Limb (tissue), 2 donors: ENCODE results near the gene RIPK1.
A peak's percentile ranks its signal among the peaks of the same experiment; 100 is the strongest.

Source experiments
- DNase-seq, 2 donors: peaks; one replicate each; pipeline ENCODE4 v3.0.0-alpha.2; 2016; ENCODE audit errors: extremely low spot score in 2 of 2

RIPK1 gene

DNA sequence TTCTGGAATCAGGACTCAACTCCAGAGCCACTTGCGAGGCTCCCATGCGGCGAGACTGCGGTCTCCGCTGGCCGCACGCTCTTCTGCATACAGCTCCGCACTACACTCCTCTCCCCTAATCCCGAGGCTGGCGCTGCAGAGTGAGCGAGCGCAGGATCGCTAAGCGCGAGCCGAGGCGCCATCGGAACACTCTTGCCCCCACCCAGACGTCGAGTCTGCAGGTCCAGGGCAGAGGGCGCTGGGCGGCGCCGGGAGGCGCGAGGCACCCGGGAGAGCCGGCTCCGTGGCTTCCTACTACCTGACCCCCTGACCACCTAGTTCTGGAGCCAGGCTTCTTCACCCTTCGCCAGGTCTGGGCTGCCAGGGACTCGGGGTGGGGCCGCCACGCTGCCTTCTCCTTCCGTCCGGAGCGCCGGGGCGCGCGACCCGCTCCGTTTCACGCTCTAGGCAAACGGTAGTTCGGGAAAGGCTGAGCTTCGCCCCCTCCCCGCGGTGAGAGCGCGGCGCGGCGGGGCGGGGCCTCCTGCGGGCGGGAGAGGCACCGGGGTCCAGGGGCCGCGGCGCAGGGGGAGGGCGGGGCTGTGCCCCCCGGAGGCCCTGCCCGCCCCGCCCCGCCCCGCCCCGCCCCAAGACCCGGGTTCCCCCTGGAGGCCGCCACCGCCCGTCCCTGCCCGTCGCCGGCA, 94.4 kb downstream of the RIPK1 start:
- DNase-seq = peak; percentile 51 to 83

DNA sequence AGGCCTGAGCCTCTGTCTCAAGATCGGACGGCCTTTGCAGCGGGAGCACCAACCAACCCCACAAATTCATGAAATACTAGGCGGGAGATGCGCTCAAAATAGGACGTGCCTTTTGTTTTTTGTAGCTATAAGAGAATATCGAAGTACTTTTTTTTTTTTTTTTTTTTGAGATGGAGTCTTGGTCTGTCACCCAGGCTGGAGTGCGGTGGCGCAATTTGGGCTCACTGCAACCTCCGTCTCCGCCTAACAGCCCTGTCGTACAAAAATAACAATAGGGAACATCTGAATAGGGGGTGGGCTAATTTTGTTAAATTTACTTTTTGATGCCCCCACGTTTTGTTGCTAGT, 94.9 kb downstream of the RIPK1 start:
- no peak for DNase-seq

DNA sequence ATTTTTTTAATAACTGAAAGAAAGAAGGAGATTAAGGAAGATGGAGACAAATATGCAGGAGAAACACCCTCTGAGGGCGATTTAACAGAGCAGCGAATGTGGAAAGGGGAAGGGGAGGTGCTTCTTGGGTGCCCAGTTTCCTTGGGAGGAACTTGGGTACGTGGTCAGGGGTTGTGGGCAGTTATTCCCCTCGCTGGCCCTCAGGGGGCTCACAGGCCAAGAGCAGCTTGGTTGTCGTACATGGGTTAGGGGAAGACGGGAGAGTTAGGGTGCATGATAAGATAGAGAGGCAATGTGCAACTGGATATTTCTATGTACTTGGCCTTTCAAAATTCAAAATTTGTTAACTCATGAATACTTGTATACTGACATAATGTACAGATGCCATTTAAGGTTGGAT, 96.1 kb downstream of the RIPK1 start:
- no peak for DNase-seq
